Activated CD4-positive, CD25-positive, alpha-beta regulatory T cell treated with anti-CD3 and anti-CD28 coated beads, Interleukin-2, amount 50 U/mL, for 72 hours (primary cell): ENCODE data around the gene SH2B2.

Experiments used
- DNase-seq: peaks from one replicate; pipeline ENCODE4 v3.0.0; 2021

SH2B2 gene

GRCh38 chr7:102286237-102287110 is at the start of gene SH2B2:
Gene SH2B2, plus strand, starts transcription at chr7:102286868. Its CDS starts 13,683 bp downstream, at chr7:102300551.
- DNase-seq: peak; percentile 55

GRCh38 chr7:102239206-102239820 is 47.4 kb upstream of the SH2B2 start:
- no peak for DNase-seq

DNA sequence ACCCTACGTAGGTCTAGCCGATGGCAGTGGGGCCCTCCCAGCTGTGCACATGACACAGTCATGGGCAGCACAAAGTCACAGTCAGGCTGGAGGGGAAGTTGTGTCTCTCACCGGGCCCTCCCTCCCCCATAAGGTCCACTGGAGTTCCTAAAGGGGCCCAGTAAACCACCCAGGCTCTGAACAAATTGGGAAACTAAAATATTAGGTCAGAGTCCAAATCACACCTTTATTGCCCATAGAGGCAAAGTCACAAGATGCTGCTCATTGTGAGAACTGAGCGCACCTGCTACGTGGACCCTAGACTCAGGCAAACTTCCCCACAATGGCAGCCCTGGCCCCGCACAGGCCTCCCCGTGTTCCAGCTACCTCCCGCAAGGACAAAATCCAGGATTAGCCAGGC is 45.2 kb upstream of the SH2B2 start:
- no peak for DNase-seq

DNA sequence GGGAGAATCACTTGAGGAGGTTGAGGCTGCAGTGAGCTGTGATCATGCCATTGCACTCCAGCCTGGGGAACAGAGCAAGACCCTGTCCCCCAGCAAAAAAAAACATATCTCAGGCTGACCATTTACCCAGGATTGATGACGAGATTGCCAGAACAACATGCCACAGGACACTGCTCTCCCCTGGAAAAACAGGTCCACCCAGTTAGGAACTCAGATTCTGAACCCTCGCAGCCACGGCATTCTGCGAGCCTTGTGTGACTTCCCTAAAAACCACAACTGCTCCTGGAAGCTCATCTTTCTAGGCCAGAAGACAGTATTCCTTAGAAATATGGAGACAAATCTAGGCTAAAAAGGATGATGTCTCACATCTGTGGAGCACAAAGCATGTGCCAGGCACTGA is 42.1 kb upstream of the SH2B2 start:
- no peak for DNase-seq

GRCh38 chr7:102248081-102248455 is 38.6 kb upstream of the SH2B2 start:
- no peak for DNase-seq

GRCh38 chr7:102248456-102249395 is 37.9 kb upstream of the SH2B2 start:
- DNase-seq: no peak

DNA sequence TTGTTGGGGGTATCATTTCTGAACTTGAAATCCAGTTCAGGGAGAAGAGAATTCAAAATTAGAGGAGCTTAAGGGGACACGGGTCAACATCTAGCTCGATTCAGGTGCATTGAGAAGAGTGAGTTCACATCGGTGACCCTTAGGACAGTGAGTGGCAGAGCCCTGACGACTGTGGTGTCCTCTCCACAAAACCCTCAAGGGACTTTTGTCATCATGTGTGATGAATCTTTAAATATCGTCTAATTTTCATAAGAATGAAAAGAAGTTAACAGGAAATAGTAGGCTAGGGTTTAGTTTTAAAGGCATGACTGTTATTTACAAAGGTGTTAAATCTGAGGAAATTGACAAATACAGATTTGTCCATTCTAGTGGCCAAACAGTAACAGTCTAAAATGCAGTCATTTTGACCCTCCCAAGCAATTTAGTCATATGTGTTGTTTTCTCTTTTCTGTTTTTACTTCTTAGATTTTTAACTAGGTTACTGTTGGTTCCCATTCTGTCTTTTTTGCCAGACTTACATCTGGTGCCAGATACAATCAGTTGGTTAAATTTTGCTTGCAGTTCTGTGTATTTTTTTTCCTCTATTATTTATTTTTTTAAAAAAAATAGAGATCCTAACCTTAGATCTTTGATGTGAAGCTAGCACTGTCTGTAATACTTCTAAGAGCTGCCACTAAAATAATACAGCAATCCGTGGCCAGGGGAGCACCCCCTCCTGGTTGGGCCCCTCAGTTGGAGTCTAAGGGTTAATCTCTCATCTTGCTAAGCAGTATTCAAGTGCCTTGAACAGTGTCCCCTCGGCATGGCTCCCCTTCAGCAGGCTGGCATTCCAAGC is 34.9 kb upstream of the SH2B2 start:
- DNase-seq: no peak

GRCh38 chr7:102252366-102252982 is 34.2 kb upstream of the SH2B2 start:
- no peak for DNase-seq

- no peak for DNase-seq
Measured at GRCh38 chr7:102253066-102253972, 33.3 kb upstream of the SH2B2 start.

DNA sequence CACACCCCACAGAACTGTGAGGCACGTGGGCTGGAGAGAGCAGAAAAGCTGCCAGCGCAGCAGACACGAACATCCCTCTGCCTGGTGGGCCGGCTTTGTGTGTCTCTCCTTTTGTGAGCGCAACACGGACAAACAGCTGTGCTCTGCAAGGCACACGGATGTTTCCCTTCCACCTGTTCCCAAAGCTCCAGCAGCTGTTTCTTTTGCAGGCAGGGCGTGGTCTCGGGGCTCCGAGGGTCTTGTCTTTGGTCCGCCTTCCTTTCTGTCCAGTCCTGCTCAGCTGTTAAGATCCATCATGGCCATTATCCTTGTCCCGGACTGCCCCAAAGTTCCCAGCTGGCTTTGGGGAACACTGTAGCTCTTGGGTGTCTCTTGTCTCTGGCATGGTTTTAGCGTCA is 32.7 kb upstream of the SH2B2 start:
- no peak for DNase-seq

GRCh38 chr7:102254521-102254920 is 32.1 kb upstream of the SH2B2 start:
- DNase-seq: no peak

DNA sequence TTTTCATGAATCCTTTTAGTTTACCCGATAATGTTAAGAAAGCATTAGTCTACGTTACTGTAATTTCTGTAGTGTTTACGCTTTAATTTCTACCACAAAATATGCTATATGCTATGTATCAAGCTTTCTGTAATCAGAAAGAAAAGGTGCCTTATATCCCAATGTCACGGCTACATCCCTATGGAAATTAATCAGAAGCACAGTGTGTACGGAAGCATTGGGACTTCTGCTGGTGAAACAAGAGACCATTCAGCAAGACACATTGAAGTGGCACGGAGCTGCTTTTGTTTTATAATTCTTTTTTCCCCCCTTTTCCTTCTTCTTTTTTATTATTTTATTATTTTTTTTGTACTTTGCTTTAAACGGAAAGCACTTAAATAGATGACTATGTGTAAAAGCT is 31.2 kb upstream of the SH2B2 start:
- no peak for DNase-seq

GRCh38 chr7:102255916-102256315 is 30.8 kb upstream of the SH2B2 start:
- no peak for DNase-seq

DNA sequence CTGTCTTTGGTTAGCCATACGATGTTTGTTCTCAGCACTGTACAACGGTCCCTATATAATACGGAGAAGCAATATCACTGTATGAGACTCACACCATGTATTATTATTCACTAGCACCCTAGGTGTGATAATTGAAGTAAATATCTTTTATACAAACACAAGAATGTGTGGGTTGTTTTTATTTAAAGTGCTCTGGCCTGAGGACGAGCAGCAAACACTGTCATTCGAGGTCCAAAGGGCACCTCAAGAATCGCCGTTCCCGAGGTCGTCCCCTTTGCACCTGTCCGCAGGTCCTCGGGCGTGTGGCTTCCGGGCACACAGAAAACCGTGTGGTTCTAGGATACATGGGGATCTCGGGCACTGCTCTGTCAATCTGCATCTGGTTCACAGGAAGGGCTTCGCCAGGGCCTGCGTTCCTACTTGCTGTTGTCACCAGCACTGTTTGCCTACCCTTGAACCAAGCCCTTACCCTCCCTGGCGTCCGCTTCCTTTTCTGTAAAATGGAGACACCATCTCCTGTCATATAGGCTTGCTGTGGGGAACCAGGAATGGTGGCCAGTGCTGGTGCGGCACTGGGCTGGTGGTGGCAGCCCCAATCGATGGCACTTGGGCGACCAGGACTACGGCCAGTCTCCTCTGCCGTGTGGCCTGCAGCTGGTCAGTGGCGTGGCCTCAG is 28.5 kb upstream of the SH2B2 start:
- DNase-seq: no peak

GRCh38 chr7:102258749-102259107 is 27.9 kb upstream of the SH2B2 start:
- DNase-seq: no peak

DNA sequence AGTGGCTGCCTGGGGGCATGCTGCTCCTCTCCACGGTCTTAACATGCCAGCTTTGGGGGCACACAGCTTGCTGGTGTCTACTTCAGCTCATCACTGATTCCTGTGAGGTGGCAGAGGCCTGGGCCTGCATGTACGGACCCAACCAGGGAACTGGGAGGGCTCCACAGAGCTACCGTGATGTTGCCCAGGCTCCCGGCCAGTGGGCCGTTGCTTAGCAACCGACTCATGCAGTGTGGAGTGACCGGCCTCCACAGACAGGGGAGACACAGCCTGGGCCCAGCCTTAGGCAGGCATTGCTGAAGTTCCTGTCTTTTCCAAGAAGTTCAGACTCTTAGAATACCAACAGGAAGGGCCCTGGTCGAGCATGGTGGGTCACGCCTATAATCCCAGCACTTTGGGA is 25.8 kb upstream of the SH2B2 start:
- no peak for DNase-seq

GRCh38 chr7:102261451-102261850 is 25.2 kb upstream of the SH2B2 start:
- no peak for DNase-seq

- DNase-seq: no peak
Measured at GRCh38 chr7:102262546-102262945, 24.1 kb upstream of the SH2B2 start.

DNA sequence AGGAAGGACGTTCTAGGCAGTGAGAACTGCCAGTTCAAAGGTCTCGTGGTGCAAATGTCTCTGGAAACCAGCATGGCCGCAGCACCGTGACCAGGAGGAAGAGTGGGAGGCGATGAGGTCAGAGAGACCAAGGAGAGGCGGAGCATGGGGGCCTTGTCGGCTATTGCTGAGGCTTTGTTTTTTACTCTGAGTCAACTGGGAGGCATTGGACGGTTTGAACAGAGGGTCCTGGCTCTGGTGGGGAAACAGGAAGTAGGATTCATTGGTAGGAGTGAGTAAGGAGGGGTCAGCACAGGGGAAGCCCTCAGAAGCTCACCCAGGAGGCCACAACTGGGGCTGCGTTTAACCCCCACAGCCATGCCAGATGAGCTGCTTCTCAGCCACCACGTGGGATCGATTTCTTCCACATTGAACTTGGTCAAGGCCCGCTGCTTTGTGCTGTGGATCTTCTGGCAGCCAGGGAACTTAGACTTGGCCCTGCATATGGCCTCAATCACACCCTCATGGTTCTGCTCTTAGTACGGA is 22.2 kb upstream of the SH2B2 start:
- no peak for DNase-seq

GRCh38 chr7:102266541-102266940 is 20.1 kb upstream of the SH2B2 start:
- DNase-seq: no peak
